Activated B cell treated with CpG ODN at 0.5 μM for 24 hours (primary cell): ENCODE measurements around the gene ERICH2. TPM values are rescaled to one million over a fixed set of nuclear protein-coding genes. Genes with fewer than 3 reads are reported as not detected.

Experiments used
- ATAC-seq: fragments of 200-7000 bp; cut with Tn5 transposase; one replicate; pipeline ENCODE4 v1.10.0; 2021; ENCODE audit warnings: low read depth, mild to moderate bottlenecking, moderate library complexity
- CTCF ChIA-PET: fragments of 350-600 bp; sonication (Branson Sonifier 250); formaldehyde crosslinking; loops from one replicate; lab custom pipeline; 2021; ENCODE audit warnings: antibody characterized with exemption; lab: Charles Lee
- POLR2A ChIA-PET: fragments of 350-600 bp; sonication (Branson Sonifier 250); formaldehyde crosslinking; loops from one replicate; lab custom pipeline; 2021; ENCODE audit warnings: antibody characterized with exemption; lab: Charles Lee
- DNase-seq: peaks from one replicate; pipeline ENCODE4 v3.0.0; 2022
- H3K27ac Mint-ChIP-seq: one replicate; pipeline ENCODE4 v1.8.0; 2020; ENCODE audit warnings: mixed read lengths
- H3K27me3 Mint-ChIP-seq: one replicate; pipeline ENCODE4 v1.8.0; 2021; ENCODE audit warnings: mixed read lengths
- H3K36me3 Mint-ChIP-seq: one replicate; pipeline ENCODE4 v1.8.0; 2021; ENCODE audit warnings: low read depth, mixed read lengths
- H3K4me1 Mint-ChIP-seq: one replicate; pipeline ENCODE4 v1.8.0; 2021; ENCODE audit warnings: mixed read lengths
- H3K4me3 Mint-ChIP-seq: one replicate; pipeline ENCODE4 v1.8.0; 2020; ENCODE audit warnings: mild to moderate bottlenecking, mixed read lengths
- H3K9me3 Mint-ChIP-seq: one replicate; pipeline ENCODE4 v1.8.0; 2020; ENCODE audit warnings: mixed read lengths
- intact Hi-C: fragments of 100-400 bp; cut with micrococcal nuclease; formaldehyde crosslinking; loops from one replicate; pipeline ENCODE4 v1.15.1; 2024
- total RNA-seq: library from RNA; stranded (reverse); gene quantifications from 2 replicates; pipeline ENCODE4 v1.2.3, GENCODE V29; 2022
- TF ChIP-seq, protein P1 (sequence below): fragments of 200-600 bp; IDR thresholded peaks from one replicate; pipeline ENCODE4 v1.8.0; 2022; ENCODE audit warnings: antibody characterized with exemption, mild to moderate bottlenecking

Gene ERICH2
- total RNA-seq, 1 donor from 2014 or later, result not detected

GRCh38 chr2:170818752-170819470 is 48.7 kb downstream of the ERICH2 start:
- TF ChIP-seq, protein P1, sequence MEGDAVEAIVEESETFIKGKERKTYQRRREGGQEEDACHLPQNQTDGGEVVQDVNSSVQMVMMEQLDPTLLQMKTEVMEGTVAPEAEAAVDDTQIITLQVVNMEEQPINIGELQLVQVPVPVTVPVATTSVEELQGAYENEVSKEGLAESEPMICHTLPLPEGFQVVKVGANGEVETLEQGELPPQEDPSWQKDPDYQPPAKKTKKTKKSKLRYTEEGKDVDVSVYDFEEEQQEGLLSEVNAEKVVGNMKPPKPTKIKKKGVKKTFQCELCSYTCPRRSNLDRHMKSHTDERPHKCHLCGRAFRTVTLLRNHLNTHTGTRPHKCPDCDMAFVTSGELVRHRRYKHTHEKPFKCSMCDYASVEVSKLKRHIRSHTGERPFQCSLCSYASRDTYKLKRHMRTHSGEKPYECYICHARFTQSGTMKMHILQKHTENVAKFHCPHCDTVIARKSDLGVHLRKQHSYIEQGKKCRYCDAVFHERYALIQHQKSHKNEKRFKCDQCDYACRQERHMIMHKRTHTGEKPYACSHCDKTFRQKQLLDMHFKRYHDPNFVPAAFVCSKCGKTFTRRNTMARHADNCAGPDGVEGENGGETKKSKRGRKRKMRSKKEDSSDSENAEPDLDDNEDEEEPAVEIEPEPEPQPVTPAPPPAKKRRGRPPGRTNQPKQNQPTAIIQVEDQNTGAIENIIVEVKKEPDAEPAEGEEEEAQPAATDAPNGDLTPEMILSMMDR, result no peak

DNA sequence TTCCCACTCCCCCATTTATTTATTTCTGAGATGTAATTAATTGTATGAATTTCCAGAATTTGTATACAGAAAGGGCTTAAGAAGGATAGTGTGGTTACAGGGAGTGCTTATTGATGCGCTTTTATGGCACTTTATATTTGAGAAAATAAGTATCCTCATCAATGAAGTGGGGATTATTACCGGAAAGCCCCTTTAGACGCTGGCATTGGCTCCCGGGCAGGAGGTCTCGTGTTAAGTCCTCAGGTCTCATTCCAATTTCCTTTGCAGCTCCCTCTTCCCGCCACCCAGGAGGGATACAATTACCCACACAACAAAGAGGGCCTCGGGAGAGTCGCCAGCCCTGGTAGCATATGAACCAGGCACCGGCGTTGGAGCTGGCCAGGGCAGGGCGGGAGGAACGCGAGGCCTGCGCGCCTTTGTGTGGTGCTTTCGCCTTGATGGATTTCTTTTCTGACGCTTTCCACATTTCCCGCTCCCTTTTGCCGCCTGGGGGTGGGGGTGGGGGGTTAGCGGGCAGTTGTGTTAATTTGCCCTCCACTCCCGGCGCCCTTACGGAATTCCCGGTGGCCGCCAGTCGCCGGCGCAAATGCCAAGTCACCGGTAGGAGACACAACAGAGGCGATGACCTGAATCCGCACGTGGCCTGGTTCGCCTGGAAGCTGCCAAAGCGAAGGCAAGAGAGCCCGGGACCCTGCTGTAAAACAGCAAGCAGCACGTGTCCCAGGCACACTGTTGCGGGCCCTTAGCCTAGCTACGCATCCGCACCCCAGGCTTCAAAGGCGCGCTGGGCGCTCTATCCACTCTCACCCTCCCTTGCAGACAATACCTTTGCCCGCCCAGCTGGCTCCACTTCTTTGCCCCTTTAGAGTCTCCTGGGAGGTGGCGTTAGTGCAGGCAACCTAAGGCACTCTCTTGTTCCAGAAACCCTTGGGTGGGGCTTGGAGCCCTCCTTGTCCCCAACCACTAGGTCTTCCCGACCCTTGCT is 49.8 kb downstream of the ERICH2 start:
- POLR2A ChIA-PET, result no interaction called here
- peaks cover 66% of the 10 kb centered on the region for H3K27me3 Mint-ChIP-seq
- no peak for ATAC-seq
- DNase-seq, result no peak
- no peak overlapping the region for H3K27ac Mint-ChIP-seq
- H3K36me3 Mint-ChIP-seq, result no peaks in the 10 kb centered on the region
- no peaks in the 10 kb centered on the region for H3K9me3 Mint-ChIP-seq
- peaks cover 66% of the 10 kb centered on the region for H3K4me1 Mint-ChIP-seq
- peak overlapping the region; percentile 76 for H3K4me3 Mint-ChIP-seq
- TF ChIP-seq, protein P1, result no peak
- CTCF ChIA-PET, result interaction anchor here (0.7 kb wide), 1 partner anchor 53 kb away, joined by 3 read pairs; no protein-coding TSS in a partner anchor
- intact Hi-C loops, result loop anchor here (5.0 to 10.0 kb wide), 2 partner anchors 1282 to 1365 kb away; partner anchors contain the start of gene DLX2

More at GRCh38 chr2:170818752-170819470, 48.7 kb downstream of the ERICH2 start:
- Mint-ChIP-seq H3K4me3 (peak overlapping the region; percentile 35), H3K36me3 (no peaks in the 10 kb centered on the region), H3K4me1 (peaks cover 68% of the 10 kb centered on the region), H3K9me3 (no peaks in the 10 kb centered on the region), H3K27ac (no peak overlapping the region), H3K27me3 (peaks cover 68% of the 10 kb centered on the region)
- intact Hi-C loops, result loop anchor here (5.0 to 10.0 kb wide), 2 partner anchors 1283 to 1364 kb away; partner anchors contain the start of gene DLX2
- POLR2A ChIA-PET, result no interaction called here
- no peak for DNase-seq
- no peak for ATAC-seq
- CTCF ChIA-PET, result interaction anchor here (0.9 kb wide), 1 partner anchor 457 kb away, joined by 3 read pairs; no protein-coding TSS in a partner anchor

DNA sequence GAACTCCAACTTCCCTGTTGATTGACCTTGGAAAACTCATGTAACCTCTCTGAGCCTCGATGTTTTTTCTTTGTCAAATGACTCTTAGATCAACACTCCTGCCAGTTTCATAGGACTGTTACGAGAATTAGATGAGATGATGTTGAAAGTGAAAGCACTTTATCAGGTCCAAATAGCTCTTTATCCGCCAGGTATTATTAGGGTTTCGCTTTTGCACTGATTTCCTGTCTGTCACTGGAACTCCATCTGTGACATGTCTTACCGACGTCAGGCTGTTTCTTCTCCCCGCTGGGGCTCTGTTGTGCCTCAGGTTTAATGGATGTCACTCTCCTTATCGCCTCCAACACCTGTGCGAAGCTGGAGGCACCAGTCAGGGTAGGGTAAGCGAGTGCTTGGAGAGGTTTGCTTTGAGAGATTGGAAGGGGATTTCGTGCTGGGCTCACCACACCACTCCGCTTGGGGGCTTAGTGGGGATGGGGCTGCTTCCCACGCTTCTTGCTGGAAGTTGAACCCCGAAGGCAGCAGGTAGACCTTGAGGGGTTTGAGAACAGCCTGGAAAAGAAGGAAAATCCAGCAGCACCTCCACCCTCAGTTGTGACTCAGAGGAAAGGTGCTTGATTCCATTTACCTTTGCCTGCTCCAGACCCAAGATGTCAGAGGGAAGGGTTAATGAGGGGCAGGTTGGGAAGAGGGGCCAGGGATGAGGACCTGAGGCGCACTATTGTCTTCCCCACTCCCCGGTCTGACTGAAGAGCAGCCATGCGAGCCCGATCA is 50.8 kb downstream of the ERICH2 start:
- TF ChIP-seq, protein P1, result no peak
- intact Hi-C loops, result no loop called here
- Mint-ChIP-seq H3K27ac (no peak overlapping the region), H3K27me3 (peaks cover 70% of the 10 kb centered on the region), H3K9me3 (no peaks in the 10 kb centered on the region), H3K4me1 (peaks cover 59% of the 10 kb centered on the region), H3K36me3 (no peaks in the 10 kb centered on the region), H3K4me3 (peak overlapping the region; percentile 76)
- DNase-seq (no peak), ATAC-seq (peak; percentile 22)
- CTCF ChIA-PET, result interaction anchor here (0.7 kb wide), 1 partner anchor 52 kb away, joined by 3 read pairs; no protein-coding TSS in a partner anchor
- POLR2A ChIA-PET, result no interaction called here

DNA sequence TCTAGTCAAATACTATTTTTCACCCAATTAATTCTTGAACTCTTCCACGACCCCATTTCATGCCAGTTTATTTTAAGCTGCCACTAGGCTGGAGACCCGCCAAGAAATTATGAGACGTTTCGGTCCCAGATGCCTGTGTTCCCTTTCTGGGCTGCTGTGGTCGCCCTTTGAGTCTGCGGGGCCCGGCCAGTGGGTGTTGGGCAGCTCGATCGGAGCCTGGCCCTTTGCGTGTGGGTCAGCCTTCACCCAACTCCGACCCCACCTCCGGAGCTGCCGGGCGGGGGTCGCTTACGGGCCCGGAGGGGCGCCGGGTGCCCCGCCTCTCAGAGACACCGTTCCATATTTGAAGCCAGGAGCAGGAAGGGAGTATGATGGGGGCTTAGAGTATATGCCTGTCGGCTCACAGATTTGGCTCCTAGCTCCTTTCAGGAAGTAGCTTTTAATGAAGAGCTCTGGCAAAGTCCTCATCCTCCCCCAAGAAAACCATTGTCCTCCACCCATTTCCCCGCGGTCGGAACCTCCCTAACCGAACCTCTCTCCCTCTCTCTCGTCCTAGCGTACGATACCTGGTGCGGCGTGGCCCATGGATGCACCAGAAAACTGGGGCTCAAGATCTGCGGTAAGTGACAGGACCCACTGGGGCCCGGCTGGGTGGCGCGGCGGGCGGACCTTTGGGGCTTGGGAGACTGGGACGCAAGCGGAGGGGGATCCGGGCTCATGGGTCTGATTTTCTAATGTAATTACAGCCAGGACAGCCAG is 51.5 kb downstream of the ERICH2 start:
- ChIA-PET POLR2A (no interaction called here), CTCF (interaction anchor here (0.6 kb wide), 1 partner anchor 56 kb away, joined by 3 read pairs; no protein-coding TSS in a partner anchor)
- intact Hi-C loops, result no loop called here

More for the DNA sequence above, 51.5 kb downstream of the ERICH2 start:
- DNase-seq (no peak), ATAC-seq (no peak)
- Mint-ChIP-seq H3K4me1 (peaks cover 53% of the 10 kb centered on the region), H3K9me3 (no peaks in the 10 kb centered on the region), H3K4me3 (peak overlapping the region; percentile 76), H3K36me3 (no peaks in the 10 kb centered on the region), H3K27me3 (peaks cover 70% of the 10 kb centered on the region), H3K27ac (no peak overlapping the region)
- TF ChIP-seq, protein P1, result no peak
